GM03348 (cell line): ENCODE measurements around the gene POC5.
A peak's percentile ranks its signal among the peaks of the same experiment; 100 is the strongest.
"Not testable (repeated sequence)": the region's sequence is repeated elsewhere in the genome, so short reads cannot be mapped to it uniquely, and the experiment has no call there.

Experiments used
- DNase-seq: peaks from one replicate; pipeline ENCODE4 v3.0.0; 2012; ENCODE audit warnings: low spot score

The POC5 gene

DNA sequence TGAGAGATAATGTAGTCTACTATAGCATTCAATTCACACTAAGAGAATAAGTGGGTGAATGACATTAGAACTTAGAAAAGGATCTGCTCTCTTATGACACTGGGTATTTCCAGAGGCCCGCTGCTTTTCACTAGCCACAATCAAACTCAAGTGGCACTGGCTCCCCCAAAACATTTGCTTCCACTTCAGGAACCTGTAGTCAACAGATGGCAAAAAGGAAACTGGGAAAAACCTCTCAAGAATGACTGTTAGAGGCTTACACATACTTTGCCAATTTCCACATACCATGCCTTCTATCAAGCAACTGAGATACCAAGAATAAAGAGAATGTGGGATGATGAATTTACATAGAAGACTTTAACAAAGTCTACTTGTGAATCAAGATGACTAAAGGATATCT, 11.2 kb downstream of the POC5 start:
- DNase-seq, result no peak

DNA sequence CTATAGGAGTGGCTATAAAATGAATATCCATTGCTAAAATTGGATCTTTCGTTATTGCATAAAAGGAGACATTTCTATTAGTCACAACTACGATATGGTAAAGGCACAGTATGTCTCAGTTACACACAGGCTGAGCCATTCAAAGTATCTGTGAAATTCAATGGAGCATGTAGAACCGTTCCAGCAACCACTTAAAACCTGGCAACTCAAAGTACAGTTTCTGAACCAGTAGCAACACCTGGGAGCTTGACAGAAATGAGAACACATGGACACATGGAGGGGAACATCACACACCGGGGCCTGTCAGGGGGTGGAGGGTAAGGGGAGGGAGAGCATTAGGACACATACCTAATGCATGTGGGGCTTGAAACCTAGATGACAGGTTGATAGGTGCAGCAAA, 15.4 kb downstream of the POC5 start:
- DNase-seq, result no peak

DNA sequence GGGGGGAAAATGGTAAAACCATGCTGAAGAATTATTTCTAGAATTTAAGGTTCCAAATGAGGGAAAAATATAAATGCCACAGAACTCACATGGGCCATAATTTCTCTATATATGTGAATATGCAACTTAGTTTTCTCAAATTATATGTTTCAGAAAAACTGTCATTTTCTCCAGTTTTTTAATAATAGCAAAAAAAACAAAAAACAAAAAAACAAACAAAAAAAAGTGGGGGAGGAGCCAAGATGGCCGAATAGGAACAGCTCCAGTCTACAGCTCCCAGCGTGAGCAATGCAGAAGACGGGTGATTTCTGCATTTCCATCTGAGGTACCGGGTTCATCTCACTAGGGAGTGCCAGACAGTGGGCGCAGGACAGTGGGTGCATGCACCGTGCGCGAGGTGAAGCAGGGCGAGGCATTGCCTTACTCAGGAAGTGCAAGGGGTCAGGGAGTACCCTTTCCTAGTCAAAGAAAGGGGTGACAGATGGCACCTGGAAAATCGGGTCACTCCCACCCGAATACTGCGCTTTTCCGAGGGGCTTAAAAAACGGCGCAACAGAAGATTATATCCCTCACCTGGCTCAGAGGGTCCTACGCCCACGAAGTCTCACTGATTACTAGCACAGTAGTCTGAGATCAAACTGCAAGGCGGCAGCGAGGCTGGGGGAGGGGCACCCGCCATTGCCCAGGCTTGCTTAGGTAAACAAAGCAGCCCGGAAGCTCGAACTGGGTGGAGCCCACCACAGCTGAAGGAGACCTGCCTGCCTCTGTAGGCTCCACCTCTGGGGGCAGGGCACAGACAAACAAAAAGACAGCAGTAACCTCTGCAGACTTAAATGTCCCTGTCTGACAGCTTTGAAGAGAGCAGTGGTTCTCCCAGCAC, 21.5 kb downstream of the POC5 start:
- DNase-seq, result not testable (repeated sequence)

DNA sequence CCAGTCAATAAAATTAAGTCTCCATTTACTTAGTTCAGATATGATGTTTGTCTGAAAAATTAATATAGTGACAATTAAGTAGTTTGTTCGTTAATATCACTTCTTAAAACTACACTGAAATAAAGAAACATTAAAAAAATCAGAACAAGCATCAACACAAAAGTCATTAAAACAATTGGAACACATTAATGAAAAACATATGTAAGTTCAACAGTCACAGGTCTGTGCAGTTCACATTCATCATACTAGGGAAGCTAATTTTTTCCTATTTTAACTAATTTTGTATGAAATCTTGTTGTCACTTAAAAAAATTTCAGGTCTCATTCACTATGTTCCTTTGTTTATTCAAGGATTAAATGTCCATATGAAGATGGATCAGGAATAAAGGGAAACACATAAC, 22.5 kb downstream of the POC5 start:
- DNase-seq, result no peak

DNA sequence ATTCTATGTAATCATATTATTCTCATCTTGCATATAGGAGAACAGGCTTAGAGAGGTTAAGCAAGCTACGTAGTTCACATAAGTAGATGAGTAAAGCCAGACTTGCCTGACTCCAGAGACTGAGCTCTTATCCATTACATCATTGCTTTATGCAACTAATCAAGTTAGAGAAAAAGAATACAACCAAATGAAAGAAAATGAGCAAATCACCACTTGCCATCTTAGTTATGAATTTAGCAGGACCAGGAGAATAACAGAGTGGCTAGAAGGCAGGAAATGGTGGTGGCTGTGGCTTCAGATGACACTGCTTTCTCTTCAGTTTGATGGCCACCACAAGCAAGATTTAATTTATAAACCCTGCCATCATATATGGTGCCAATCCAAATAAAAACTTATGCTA, 26.6 kb downstream of the POC5 start:
- no peak for DNase-seq

DNA sequence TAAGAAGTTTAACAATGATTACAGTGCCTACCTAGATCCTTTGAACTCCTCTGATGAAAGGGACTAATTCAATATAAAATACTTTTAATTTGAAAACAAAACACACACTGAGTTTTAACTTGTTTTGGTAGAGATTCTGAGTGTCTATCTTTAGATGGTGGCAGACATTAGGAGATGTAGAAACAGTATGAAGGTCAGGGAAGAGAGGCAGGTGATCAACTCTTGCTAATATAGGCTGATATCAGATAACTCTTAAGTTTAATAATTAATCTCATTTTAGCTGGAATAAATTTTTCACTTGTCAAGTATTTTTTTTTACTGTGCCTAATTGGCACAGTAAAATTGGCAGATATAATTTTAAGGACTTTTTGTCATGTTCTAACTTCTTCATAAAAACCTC, 30.8 kb downstream of the POC5 start:
- no peak for DNase-seq

DNA sequence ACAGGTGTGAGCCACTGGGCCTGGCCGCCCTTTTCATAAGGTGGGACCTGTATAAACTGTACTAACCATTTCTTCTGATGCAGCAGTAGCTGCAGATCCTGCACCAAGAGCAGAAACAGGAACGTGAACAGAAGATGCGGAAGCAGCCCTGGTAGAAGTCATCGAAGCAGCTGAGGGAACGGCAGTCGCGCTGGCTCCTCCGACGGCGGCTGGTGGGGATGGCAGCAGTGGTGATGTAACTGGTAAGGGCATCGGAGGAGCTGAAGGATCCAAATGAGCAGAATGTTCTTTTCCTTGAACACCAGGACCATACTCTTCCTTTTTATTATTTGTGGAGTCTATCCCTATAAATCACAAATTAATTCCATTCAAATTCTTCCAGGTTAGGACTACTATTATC, 32.1 kb downstream of the POC5 start:
- DNase-seq, result no peak

DNA sequence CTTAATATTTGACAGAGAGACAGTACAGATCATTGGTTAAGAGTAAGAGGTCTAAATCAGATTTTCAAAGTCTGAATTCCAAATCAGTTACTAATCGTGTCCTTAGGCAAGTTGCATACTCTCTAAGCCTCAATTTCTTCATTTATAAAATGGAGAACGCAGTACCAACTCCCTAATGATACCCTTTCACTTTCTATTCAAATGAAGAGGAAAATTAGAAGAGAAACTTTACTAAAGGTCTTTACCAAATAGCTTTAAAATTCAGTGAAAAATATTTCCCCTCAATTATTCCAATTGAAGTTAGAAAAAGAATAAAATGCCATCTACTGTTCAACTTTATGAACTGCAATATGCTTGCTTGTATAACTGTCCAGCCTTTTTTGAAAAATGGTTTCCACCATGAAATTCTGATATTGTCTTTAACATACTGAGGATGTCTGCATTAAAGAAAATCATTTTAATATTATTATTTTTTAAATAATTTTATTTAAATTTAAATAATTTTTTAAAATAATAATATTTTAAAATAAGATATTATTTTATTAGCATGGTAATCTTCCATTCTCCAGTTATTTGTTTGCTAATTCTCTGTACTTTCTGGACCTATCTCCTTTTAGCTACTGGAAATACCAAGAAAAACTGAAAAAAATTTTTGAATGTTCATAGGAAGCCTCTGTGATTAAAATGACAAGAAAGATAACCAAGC, 36.0 kb downstream of the POC5 start:
- DNase-seq, result peak; percentile 28

DNA sequence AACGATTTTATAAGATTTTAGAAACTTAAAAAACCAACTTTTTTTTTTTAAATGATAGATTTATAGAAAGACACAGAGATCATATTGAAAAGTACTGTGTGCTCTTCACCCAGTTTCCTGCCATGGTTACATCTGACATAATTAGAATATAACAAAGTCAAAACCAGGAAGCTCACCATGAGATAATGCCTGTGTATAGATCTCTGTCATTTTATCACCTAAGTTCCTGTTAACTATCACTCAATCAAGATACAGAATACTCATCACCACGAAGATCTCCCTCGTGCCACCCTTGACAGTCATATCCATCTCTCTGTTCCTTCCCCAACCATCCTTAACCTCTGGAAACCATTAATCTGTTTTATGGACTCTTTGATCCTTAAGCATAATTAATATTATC, 39.1 kb downstream of the POC5 start:
- DNase-seq, result no peak

DNA sequence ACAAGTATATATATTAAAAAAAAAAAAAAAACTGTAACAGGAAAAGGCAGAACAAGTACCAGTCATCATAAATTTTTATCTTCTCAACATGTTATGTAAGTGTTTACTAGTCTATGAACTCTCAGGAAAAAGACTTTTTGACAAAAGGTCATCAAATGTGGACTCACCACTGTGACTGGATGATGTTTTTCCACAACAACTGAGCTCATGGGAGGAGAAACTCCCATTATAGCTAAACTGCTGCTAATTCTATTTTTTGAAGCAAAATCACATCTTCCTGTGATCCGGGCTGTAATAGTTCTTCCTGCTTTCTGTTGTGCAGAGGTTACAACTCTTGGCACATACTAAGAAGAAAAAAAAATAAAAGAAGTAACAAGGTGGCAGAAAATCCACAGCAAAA, 39.6 kb downstream of the POC5 start:
- DNase-seq, result no peak

DNA sequence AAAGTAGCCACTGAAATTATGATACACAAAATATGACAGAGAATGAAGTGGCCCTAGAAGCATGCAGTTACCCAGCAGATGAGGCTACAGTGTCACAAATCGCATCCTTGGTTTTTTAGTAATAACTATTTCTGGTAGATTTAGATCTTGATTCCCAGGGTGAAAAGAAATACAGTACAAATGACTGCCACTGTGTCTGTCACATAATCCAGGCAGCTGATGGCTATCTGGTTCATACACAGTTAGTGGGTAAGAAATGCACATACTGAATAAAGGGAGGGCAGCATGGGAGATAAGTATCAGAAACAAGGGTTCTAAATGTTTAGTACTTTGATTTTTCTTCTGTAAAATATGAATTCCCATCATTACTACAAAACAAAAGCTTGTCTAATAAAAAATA, 41.5 kb downstream of the POC5 start:
- no peak for DNase-seq

DNA sequence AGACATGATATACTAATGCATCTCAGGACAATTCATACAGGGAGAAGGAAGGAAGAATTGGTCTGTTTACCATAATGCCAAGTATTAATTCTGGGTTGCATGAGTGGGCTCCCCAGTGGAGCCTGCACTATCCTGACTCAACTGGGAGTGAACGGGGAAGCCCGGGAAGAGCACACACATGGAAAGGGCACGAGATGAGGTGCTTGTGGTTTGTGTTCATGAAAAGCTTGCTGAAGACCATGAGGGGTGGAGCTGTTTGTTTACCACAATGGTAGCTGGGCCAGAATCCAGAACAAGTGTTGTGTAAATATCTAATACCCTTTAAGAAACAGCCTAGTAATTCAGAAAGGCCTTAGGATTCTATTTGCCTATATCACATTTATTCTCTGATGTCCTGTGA, 44.6 kb downstream of the POC5 start:
- no peak for DNase-seq

DNA sequence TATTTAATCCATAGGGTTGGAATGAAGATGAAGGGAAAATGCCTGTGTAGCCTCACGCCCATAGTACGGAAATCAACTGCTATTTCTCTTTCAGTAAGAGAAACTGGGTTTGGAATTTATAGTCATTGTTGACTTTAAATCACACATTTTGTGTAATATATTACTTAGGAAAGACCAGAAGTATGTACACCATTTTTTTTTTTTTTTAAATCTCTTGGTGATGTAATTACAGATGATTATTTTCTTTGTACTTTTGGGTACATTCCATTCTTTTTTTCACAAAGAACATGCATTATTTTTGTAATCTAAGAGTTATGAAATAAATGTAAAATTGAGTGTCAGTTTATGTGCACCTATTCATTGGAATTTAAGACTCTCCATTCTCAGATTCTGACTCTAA, 45.7 kb downstream of the POC5 start:
- no peak for DNase-seq

DNA sequence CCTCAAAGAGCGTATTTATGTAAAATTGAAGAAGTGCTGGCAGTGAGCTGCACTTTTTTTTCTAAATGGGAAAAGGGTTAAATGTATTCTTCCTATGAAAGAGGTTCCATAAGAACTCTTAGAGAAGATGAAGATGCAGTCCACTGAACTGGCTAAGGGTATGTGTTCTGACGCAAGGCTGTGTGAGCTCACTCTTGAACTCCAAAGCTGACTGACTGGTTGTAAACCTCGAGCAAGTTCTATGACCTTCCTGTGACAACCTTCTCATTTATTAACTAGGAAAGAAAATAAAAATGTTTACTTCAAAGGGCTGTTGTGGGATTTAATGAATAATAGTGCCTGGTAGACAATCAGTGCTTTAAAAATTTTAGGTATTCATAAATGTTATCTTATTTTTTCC, 46.7 kb downstream of the POC5 start:
- DNase-seq, result no peak

DNA sequence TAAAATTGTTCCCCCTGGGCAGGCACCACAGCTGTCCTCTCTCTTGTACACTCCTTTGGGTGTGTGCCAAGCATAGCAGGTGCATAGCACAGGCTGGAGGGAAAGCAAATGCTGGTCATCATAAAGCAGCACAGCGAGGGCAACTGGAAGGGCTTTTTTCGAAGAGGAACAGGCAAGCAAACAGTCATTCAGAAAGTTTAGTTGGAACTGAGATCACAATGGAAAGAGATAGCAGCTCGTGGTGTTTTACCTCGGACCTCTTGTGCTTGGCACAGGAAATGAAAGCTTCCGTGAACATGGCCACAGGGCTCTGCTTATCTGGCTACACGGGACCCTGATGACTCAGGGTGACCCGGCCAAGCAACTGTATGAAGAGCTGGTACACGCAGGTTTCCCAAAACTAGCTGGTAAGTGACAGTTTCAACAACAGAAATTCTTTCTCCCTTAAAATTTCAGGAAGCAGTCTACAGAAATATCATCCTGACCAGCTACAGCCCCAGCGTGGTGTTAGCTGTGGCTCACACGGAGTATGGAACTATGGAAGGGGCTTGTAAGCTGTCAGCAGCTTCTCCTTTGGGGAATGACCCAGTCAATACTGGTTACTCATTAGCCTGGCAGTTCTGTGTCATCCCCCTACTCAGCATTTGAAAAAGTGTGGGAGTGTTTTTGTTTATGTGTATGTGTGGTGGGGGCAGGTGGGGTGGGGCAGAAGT, 48.1 kb downstream of the POC5 start:
- DNase-seq, result no peak

DNA sequence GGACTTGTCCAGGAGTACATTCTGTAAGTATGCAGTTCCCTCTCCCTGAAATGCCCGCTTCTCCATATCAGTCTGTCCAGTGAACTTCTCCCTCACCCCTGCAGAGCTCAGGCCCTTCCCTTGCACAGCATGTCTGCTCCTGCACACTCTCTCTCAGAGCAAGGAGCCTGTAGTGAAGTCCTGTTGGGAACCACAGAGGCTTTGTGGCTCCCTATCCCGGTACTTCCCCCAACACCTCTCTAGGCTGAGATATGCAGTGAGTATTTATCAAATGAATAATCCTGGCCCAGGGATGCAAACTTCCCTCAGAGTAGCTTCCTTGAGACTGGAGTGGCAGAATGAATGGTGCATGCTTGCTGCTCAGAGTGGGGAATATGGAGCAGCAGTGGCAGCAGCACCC, 48.8 kb downstream of the POC5 start:
- no peak for DNase-seq

DNA sequence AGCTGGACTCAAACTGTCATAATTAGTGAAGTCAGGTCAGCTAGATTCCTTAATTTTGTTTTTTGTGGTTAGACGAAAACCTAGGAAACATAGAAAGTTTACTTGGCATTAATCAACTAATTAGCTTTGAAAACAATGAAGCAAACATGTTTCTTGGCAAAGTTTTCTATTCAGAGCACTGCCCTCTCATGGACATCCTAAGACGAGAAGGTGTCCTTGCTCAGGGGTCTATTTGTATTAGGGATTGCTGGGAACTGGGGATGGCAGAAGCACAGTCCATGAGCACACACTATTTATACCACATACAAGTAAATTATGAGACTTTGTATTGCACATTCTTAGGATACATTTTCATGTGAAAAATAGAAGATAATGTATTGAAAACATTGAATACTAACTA, 49.7 kb downstream of the POC5 start:
- no peak for DNase-seq

DNA sequence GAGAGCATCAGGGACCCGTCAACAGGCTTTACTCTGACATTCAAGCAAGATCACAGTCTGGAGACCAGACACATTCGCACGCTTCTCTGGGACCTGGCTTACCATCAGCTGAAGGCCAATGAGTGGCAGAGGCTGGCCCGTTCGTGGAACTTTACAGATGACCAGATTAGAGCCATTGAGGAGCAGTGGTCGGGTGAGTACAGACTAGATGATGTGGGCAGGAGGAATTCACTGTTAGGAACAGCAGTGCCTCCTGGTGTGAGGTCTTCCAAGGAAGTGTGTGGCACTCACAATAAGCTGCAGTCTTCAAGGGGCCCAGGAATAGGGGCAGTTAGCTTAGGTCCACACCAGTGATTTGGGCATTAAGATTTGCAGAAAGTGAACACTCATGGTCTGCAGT, 50.4 kb downstream of the POC5 start:
- DNase-seq, result no peak

DNA sequence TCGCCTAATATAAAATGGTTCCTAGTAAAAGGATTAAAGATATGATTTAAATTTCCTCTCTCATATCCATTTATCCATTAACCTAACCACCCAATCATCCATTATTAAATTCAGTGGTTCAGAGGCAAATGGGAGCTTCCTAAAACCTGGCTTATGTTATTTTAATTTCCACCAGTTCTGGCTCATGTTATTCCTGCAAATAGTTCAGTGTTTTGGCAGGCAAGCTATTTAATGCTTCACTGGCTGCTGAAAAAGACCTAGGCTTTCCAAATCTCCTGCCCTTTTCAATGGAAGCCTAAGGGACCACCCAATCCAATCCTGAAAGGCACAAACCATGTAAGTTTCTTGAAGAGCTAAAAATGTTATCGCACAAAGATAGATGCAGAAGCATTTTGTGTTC, 52.3 kb downstream of the POC5 start:
- DNase-seq, result no peak

DNA sequence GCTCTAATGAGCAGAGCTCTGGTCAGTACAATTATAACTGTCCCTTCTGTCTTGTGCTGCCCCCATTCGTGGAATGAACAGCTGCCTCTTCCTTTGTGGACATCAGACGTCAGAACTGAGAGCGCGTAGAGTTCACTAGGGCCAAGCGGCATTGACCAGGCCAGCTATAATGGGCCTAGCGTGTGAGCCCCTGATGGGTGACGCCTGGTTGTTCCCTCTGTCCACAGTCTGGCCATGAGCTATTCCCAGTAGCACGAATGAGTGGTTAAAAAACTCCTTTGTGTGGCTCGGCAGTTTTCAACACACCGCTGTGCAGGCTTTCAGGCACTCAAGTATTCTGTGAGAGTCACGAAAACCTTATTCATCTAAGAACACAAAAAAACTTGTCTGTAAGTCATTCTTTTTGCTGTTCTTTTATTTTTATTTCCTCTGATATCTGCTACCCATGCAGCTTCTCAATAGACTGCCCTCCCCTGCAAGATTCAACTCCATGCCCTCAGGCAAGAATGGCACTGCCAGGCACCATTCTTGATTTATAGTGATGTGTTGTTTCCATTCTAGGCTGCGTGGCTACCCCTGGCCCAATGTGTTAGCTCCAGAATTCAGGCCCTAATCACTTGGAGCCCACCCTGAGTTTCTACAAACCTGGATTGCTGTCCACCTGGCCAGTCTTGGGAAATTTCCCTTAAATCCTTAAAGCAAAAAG, 53.5 kb downstream of the POC5 start:
- DNase-seq, result no peak

DNA sequence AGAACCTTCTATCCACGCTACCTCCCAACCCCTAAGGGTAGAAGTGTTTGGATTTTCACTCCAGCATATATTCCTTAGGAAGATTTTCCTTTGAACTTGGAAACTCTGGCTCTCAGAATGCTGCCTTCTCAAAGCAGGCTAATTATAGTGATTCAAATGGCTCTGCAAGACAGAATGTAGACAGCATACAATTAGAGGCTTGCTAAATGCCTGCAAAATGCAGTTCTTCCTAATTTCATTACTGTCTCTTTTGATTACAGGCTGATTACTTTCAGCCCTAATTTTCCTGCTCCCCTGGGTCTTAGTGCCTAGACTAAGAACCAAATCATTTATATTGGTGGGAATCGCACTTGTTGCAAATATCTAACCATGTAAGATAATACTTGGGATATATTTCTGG, 55.2 kb downstream of the POC5 start:
- no peak for DNase-seq

DNA sequence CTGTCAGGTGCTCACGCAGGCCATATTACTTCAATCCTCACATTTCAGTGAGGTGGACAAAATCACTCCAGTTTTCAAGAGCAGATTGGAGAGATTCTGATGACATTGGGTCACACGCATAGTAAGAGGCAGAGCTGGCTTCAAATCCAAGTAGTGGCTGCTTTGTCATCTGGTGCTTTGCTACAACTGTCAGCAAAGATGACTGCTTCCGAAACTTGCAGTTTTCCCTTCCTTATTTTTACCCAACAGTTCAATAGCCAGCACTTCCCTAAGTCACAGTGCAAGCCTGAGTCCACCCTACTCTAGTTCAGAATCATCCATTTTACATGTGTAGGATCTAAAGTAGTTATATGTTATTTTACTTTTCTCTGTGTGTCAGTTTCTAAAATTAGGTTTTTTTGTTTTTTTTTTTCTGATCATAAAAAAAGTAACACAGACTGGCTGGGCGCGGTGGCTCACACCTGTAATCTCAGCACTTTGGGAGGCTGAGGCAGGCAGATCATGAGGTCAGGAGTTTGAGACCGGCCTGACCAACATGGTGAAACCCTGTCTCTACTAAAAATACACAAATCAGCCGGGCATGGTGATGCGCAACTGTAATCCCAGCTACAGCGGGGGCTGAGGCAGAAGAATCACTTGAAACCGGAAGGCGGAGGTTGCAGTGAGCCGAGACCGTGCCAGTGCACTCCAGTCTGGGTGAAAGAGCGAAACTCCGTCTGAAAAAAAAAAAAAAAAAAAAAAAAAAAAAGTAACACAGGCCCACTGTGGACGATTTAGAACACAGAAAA, 56.4 kb downstream of the POC5 start:
- no peak for DNase-seq
